ENCODE measurements around the gene HS1BP3.

The HS1BP3 gene

GRCh38 chr2:20650877-20651730, at the start of gene HS1BP3:
HS1BP3 (minus strand) TSS chr2:20651098; CDS start chr2:20651063, 35 bp downstream.
- peak; percentile 84 for DNase-seq

GRCh38 chr2:20698916-20699613, 48.2 kb upstream of the HS1BP3 start:
- no peak for DNase-seq

- no peak for DNase-seq
These were observed 46.5 kb upstream of the HS1BP3 start for GRCh38 chr2:20697322-20697934.

- DNase-seq = no peak
These were observed 45.5 kb upstream of the HS1BP3 start for GRCh38 chr2:20696366-20696765.

- no peak for DNase-seq
These were observed 42.4 kb upstream of the HS1BP3 start for GRCh38 chr2:20693317-20693716.

GRCh38 chr2:20692081-20692480, 41.2 kb upstream of the HS1BP3 start:
- no peak for DNase-seq

GRCh38 chr2:20691076-20691734, 40.3 kb upstream of the HS1BP3 start:
- no peak for DNase-seq

GRCh38 chr2:20689428-20690264, 38.7 kb upstream of the HS1BP3 start:
- no peak for DNase-seq

- no peak for DNase-seq
These were observed 36.4 kb upstream of the HS1BP3 start for GRCh38 chr2:20687260-20687832.

- DNase-seq = no peak
These were observed 33.7 kb upstream of the HS1BP3 start for GRCh38 chr2:20684581-20685063.

- no peak for DNase-seq
These were observed 31.4 kb upstream of the HS1BP3 start for GRCh38 chr2:20682167-20682920.

GRCh38 chr2:20680744-20681375, 30.0 kb upstream of the HS1BP3 start:
- DNase-seq = no peak

- no peak for DNase-seq
These were observed 27.9 kb upstream of the HS1BP3 start for GRCh38 chr2:20678780-20679179.

GRCh38 chr2:20678086-20678395, 27.1 kb upstream of the HS1BP3 start:
- DNase-seq = no peak

GRCh38 chr2:20677301-20678085, 26.6 kb upstream of the HS1BP3 start:
- no peak for DNase-seq

GRCh38 chr2:20676353-20677215, 25.7 kb upstream of the HS1BP3 start:
- no peak for DNase-seq

- DNase-seq = no peak
These were observed 24.9 kb upstream of the HS1BP3 start for GRCh38 chr2:20675701-20676352.

- DNase-seq = no peak
These were observed 24.2 kb upstream of the HS1BP3 start for GRCh38 chr2:20674974-20675679.

All from NCI-H510A (cell line).